ENCODE results near the gene ZNRF3.
"Not testable (repeated sequence)": the region's sequence is repeated elsewhere in the genome, so short reads cannot be mapped to it uniquely, and the experiment has no call there.

Gene ZNRF3

DNA sequence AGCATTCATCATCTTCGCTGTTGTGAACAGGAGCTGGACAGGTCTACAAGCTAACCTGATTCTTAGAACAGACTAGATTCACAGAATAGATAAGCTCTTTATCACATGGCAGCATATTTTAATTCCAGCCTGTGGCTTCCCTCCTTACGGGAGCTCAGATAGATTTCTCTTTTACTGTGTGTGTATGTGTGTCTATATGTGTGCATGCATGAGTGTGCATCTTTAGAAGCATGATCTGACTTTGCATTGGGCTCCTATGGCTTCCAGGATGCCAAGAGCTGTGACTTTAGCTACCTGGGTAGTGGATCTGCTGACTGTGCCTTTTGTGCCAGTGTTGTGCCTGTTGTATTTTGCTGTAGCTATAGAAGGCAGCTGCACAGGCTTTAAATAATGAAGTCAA, 44.3 kb downstream of the ZNRF3 start:
- in situ Hi-C loops (cut with HindIII; ENCODE audit: low sequenced_read_pairs), result no loop called here

DNA sequence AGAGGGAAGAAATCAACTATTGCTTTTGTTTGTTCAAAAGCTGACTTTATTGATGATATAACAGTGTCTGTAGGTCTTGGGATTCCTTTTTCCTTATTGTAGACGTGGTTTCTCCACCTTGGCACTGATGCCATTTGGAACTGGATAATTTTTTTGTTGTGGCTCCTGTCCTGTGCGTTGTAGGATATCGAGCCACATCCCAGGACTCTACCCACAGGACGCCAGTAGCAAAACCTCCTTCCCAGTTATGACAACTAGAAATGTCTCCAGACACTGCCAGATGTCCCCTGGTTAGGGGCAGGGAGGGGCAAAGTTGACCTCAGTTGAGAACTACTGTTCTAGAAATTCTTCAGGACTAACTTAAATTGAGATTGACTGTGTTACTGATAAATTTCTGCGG, 45.8 kb downstream of the ZNRF3 start:
- in situ Hi-C loops (cut with HindIII; ENCODE audit: low sequenced_read_pairs), result no loop called here

DNA sequence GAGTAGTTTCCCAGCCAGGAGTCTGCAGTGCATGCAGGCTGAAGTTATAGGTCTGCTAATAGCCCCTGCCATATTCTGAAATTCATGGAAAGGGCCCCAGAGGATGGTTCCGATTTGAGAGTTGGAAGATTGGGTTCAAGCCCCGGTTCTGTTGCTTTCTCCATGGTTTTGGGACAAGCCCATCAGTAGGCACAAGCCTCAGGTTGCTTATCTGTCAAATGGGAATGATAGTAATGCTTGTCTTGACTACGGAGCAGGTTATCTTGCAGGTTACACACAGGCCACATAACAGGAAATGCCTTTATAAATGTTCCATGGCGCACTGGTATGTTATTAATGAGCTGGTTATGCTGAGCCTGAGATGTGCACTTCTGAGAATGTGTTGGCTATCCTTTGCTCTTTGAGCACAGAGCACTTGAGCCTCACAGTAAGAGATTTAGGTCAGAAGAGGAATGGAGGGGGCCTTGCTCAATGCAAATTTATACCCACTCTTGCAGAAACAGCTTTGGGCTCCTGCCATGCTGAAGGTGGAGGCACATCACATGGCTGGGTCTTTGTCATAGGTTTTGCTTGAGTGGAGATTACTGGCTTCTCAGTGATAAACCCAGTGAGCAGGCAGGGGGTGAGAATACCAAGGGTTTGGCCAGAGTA, 47.1 kb downstream of the ZNRF3 start:
- in situ Hi-C loops (cut with HindIII; ENCODE audit: low sequenced_read_pairs), result no loop called here

DNA sequence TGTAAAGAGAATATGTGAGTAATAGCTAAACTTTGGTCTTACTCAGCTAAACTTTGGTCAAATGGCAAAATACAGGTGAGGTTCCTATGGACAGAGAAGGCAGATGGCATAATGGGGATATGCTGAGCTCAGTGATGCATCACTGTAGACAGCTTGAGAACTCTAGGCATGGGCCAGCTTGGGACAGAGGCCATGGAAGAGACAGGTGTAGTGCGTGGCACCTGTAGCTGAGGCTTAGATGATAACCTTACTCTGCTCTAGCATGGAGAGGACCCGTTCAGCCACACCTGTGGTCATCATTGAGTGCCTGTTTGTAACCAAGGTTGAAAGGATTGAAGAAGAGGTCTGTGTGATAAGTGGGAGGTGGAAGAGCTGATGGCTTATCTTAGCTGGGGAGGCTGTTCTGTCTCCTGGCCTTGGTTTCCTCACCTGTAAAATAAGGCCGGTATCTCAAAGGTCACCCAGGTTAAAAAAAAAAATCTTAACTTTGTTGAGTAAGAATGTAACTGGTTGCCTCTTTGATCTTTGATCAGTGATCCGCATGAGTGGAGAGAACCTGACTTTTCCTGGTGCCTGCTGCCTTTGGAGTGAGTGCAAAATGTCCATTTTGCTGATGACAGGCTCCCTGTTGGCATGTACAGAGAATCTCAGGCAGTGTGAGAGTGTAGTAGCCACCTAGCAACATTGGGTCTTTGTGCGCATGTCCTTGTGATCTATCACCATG, 48.6 kb downstream of the ZNRF3 start:
- in situ Hi-C loops (cut with HindIII; ENCODE audit: low sequenced_read_pairs), result no loop called here

DNA sequence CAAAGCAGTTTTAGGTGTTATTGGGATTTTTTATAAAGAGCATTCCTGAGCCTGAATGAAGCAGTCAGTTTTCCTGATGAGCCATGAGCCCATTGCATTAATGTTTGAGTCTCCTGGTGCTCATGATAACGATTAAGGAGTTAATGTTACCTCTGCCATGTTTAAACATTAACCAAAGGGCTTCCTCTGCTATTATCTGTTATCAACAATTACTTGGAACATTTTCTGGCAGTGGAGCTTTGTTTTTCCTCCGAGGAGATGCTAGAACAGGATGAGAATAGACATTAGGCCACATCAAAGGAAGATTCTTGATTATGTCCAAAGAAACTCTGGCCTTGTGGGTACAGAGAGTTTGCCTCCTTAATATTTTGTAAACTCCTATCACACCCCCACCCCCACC, 49.9 kb downstream of the ZNRF3 start:
- in situ Hi-C loops (cut with HindIII; ENCODE audit: low sequenced_read_pairs), result no loop called here

DNA sequence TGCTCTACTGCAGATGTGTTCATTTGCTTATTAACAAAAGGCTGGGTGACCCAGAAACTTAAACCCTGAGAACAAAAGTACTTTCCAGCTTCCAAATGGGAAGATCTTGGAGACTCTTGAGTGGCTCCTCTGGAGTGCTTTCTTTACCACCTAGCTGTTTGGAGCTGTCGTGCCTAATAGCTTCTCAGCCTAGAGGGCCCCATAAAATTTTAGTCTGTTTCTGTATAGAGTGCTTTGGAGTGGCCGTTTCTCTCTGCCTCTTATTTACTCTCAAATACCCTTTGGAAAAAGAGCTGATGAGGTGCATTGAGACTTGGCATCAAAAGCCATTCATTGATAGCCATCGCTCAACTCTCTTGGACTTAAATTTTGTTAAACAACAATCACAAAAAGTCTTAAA, 50.7 kb downstream of the ZNRF3 start:
- in situ Hi-C loops (cut with HindIII; ENCODE audit: low sequenced_read_pairs), result no loop called here

DNA sequence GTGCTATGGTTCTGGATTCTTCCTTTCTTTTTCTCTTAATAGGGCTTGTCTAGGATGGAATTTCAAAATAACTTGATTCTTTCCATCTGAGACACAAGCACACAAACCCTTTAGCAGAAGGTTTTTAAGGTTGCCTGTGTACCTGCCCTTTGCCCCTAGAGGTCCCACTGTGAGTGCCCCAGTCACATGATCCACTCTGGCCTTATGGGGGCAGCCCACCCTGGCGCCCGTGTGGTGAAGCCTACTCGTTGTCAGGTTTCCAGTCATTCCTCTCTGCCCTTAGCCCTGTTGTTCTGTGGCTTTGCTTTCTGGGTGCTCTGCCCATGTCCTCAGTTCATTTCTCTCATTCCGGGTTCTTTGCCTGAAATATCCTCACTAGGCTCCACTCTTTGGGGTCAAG, 51.8 kb downstream of the ZNRF3 start:
- in situ Hi-C loops (cut with HindIII; ENCODE audit: low sequenced_read_pairs), result no loop called here

DNA sequence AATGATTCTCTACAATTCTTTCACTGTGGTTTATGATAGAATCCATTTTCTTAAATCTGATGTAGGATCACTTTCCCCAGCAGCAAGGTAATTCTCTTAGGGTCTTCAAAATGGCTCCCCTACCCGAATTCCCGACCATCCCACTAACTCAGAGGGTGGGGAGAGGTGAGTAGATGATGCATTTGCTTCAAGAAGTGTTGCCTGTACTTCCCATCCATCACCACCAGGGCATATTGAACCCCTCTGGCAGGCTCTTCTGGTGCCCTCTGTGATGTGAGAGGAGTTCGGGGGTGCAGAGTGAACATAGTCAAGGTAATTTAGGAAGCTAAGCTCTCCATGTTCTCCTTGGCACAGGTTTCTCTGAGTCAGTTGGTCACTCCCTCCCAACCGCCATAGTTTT, 52.3 kb downstream of the ZNRF3 start:
- in situ Hi-C loops (cut with HindIII; ENCODE audit: low sequenced_read_pairs), result no loop called here

DNA sequence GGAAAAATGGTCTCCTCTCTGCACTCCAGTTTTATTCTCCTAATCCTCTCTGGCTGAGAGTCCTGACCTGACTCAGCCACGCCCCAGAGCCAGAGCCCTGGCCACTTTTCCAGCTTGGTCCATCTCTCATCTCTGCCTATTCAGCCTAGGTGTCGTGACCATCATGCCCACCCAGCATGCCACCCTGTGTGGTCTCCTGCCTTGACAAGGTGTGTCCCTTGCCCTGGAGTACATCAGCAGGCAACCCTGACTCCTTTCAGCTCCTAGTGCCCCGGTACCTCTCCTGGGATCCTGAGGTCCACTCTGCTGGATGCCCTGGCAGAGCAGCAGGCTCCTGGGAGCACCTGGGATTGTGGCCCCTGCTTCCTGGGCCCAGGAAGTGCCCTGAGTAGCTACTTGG, 52.8 kb downstream of the ZNRF3 start:
- in situ Hi-C loops (cut with HindIII; ENCODE audit: low sequenced_read_pairs), result no loop called here

DNA sequence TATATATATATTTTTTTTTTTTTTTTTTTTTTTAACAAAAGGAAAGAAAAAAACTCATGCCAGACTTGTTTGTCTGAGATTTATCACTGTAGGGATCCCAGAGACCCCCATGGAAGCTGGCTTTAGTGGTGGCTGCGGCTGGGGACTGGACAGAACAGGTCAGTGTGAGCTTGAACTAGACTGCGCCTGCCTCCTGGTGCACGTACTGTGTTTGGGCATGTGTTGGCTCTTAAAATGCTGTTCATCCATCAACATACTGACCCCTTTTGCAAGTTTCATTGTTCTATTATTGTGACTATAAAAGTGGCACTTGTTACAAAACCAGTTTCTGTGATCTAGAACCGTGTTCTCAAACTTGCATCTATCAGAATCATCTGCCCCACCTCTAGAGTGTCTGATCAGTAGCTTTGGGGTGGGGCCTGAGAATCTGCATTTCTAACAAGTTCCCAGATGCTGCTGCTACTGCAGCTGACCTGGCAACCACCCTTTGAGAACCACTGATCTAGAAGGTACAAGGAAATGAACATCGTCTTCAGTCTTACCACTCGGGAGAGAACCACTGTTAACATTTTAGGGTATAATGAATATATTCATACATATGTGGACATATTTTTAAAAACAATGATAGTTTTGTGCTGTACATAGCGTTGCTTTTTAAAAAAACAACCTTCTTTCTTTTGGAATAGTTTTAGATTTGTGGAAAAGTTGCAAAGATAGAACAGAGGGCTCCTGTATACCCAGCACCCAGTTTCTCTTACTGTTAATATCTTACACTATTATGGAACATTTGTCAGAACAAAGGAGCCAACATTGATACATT, 54.0 kb downstream of the ZNRF3 start:
- in situ Hi-C loops (cut with HindIII; ENCODE audit: low sequenced_read_pairs), result no loop called here

DNA sequence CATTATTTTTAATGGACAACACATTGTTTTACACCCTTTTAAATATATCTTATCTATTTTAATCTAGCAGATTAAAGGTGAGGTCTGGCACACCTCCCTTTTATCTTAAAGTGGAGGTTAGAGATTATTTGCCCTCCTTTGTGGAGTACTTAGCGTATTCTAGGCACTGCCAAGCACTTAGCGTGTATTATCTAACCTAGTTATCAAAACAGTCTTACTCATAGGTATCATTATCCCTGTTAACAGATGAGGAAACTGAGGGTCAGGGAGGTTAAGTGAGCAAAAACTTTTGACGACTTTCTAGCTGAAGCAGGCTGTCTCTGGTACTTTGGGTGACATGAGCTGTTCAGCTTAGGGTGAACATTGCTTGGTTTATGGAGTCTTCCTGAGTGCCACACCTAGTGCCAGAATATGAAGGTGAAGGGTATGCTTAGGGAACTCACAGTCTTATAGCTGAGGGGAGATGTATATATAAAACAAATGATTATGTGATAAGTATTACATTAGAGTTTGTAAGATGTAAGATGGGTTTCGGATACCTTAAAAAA, 55.0 kb downstream of the ZNRF3 start:
- in situ Hi-C loops (cut with HindIII; ENCODE audit: low sequenced_read_pairs), result no loop called here

DNA sequence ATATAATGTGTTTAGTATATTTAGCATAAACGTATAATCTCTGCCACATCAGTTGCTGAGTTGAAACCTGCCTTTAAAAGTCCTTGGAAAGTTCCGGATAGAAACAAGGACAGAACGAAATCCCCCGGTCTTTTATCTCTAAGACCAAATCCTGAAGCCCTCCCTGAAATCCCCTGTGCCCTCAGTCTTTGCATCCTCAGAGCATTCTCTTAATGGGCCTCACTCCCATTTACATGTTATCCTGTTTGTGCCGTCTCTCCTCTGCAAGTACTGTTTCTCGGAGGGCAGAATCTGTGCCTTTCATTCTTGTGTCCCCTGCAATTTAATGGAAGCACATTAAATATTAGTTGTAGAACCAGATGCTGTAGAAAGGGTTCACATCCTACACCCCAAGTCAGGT, 56.0 kb downstream of the ZNRF3 start:
- in situ Hi-C loops (cut with HindIII; ENCODE audit: low sequenced_read_pairs), result no loop called here

DNA sequence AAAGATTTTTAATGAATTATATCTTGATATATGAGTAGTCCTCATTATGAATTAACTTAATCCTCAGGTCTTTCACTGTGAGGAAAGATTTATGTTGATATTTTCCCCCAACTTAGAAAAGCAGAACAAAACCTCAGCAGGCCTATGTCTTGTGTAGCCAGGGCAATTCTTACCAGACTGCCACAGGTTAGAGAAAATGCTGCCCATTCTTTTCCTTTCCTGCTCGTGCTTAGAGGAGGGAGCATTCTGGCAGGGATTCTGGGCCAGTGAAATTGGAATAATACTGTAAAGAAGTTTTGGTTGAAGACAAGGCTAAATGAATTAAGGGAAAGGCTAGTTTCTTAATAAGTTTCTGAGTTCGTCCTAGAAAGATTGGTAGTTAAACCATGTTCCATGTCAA, 56.6 kb downstream of the ZNRF3 start:
- in situ Hi-C loops (cut with HindIII; ENCODE audit: low sequenced_read_pairs), result no loop called here

DNA sequence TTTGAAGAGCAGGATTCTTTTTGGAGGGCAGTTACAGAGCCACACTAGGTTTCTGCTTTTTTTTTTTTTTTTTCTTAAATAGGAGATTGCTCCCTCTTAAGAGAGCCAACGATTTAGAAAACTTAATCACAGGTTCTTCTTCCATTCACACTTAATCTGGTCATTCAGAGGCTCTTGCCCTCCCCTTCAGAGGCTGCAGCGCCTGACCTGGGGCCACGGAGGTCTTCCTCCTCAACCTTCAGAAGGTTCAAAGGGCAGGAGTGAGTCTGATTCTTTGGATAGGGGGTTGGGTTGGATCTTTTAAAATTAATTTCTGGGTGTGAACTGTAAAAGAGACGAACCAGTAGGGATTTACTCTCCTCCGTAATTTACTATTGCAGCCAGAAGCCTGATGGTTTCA, 57.1 kb downstream of the ZNRF3 start:
- in situ Hi-C loops (cut with HindIII; ENCODE audit: low sequenced_read_pairs), result no loop called here

DNA sequence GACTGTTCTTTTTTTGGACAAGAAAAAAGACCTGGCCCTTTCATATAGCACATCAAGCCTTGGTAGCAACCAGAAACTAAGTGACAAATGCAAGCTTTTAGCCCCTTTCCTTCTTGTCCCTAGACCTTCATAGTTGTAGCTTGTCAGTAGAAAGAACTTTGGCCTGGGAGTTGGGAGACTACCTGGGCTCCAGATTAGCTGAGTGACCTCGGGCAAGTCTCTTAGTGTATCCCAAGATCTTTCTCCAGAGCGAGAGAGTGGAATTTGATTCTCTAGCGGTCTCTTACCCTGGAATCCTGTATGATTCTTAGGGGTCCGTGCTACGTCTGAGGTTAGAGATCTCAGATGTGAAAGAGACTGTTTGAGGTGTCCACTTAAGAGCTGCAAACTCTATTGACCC, 59.0 kb downstream of the ZNRF3 start:
- in situ Hi-C loops (cut with HindIII; ENCODE audit: low sequenced_read_pairs), result no loop called here

DNA sequence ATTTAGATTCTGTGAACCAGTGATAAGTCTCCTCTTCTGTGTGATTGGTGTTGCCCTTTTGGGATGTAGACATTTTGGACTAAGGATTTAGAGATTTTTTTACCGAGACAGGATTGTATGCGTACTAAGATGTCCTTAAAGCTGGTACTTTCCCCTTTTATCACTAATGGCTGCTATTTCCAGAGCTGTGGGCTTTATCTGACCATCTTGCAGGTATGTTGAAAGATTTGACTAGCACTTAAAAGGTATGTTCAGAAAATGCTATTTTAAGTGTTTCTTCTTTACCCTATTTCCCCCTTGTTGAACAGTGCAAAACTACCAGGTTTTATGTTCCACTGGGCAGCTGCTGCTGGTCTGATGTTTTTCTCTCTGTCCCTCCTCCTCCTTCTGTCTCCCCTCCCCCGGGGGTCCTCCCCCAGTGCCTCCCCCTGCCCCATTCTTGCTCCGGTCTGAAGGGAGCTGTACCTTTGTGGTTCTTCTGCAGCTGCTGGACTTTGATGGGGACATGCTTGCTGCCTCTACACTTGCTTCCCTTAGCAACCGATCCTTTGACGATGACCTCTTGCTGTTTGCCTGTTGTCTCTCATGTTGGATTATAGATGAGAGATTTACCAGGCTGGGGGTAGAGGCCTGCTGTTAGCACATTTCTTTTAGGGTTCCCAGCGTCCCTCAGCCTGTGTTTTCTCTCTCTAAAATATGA, 59.6 kb downstream of the ZNRF3 start:
- in situ Hi-C loops (cut with HindIII; ENCODE audit: low sequenced_read_pairs), result no loop called here

DNA sequence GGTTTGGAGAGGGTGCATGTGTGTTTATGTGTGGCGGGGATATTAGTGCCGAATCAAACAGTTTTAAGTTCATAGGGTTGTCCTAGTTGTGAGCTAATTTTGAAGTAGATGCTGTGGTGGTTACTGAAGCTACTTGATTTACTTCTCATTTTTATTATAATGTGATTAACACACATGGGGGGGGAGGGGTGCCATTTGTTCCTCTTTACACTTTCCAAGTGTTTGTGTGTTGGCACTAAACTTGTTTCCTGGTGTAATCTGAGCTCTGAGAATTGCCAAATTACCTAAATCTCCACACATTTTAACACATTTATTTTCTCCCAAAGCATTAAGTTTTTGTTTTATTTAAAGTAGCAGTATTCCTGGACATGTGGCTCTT, 60.1 kb downstream of the ZNRF3 start:
- in situ Hi-C loops (cut with HindIII; ENCODE audit: low sequenced_read_pairs), result no loop called here

DNA sequence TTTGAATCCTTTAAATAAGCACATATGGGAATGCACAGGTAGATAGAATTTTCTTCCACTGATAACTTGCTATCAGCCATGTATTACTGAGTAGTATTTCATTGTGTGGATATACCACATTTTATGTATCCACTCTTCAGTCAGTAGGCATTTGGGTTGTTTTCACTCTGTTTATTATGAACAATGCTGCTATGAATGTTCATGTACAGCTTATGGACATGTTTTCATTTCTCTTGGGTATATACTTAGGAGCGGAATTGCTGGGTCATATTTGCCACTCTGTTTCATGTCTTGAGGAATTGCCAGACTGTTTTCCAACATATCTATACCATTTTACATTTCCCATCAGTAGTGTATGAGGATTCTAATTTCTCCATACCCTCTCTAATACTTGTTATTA, 63.8 kb downstream of the ZNRF3 start:
- in situ Hi-C loops (cut with HindIII; ENCODE audit: low sequenced_read_pairs), result no loop called here

DNA sequence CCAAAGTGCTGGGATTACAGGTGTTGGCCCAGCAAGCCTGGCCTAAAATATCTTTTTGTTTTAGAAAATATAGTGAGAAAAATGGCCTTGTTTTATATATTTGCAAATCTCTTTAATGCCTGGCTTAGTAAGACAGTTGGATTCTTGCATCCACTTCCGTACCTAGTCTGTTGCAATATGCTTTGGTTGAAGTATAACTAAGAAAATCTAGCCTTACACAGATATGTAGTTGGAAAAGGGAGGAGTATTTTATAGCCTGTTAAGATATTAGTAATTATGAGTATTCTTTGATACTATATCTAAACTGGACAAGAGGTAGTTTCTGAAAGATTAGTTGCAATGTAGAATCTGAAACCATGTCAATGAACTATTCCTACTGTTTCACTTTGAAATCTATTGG, 65.1 kb downstream of the ZNRF3 start:
- in situ Hi-C loops (cut with HindIII; ENCODE audit: low sequenced_read_pairs), result no loop called here

DNA sequence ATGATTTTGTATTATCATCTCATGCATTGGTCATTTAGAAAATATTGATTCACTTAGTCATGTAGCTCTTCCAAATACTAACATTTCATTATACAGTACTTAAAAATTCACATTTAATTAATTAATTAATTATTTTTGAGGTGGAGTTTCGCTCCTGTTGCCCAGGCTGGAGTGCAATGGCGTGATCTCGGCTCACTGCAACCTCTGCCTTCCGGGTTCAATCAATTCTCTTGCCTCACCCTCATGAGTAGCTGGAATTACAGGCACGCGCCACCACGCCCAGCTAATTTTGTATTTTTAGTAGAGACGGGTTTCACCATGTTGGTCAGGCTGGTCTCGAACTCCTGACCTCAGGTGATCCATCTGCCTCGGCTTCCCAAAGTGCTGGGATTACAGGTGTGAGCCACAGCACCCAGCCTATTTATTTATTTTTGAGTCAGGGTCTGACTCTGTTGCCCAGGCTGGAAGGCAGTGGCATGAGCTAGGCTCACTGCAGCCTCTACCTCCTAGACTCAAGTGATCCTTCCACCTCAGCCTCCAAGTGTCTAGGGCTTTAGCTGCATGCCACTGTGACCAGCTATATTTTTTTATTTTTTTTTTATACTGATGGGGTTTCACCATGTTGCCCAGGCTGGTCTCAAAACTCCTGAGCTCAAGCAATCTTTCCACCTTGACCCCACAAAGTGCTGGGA, 65.6 kb downstream of the ZNRF3 start:
- in situ Hi-C loops (cut with HindIII; ENCODE audit: low sequenced_read_pairs), result not testable (repeated sequence)

DNA sequence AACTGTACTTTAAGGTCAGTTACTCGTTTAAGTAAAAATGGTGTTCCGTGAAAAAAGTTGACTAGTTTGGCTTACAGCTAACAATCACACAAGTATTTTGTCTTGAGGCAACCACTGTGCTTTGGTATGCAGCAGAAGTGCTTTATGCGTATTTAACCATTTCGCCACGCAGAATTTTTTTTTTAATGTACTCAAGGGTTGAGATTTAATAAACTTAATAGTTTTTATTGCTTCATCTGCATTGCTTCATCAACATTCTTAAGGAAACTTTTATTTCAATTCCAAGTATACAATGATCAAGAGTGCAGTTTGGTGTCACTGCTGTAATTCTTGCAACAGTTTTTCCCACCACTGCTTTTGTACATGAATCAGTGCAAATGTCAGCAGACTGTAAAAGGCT, 66.4 kb downstream of the ZNRF3 start:
- in situ Hi-C loops (cut with HindIII; ENCODE audit: low sequenced_read_pairs), result no loop called here
